HG03354 (cell line): ENCODE data around the gene PSORS1C1.
"Not testable (repeated sequence)": the region's sequence is repeated elsewhere in the genome, so short reads cannot be mapped to it uniquely, and the experiment has no call there.

Experiments
- ATAC-seq: cut with Tn5 transposase; IDR thresholded peaks from one replicate; pipeline ENCODE4 v1.9.1; 2021; ENCODE audit warnings: mild to moderate bottlenecking; ENCODE audit not compliant: unreplicated experiment, poor library complexity, severe bottlenecking

Gene PSORS1C1

GRCh38 chr6:31114541-31114878, at the start of gene PSORS1C1:
TSS of gene PSORS1C1 (plus strand) at chr6:31114800. CDS start at chr6:31129633, 14,833 bp downstream.
- ATAC-seq: no peak

- ATAC-seq: no peak
Observed at GRCh38 chr6:31065556-31065955, 49.0 kb upstream of the PSORS1C1 start.

- not testable (repeated sequence) for ATAC-seq
Observed at GRCh38 chr6:31067028-31067427, 47.6 kb upstream of the PSORS1C1 start.

GRCh38 chr6:31067891-31068668, 46.5 kb upstream of the PSORS1C1 start:
- not testable (repeated sequence) for ATAC-seq

- peak; percentile 72 for ATAC-seq
Observed at GRCh38 chr6:31068669-31069340, 45.8 kb upstream of the PSORS1C1 start.

GRCh38 chr6:31070711-31071197, 43.8 kb upstream of the PSORS1C1 start:
- ATAC-seq: no peak

GRCh38 chr6:31074401-31074800, 40.2 kb upstream of the PSORS1C1 start:
- ATAC-seq: no peak

- ATAC-seq: no peak
Observed at GRCh38 chr6:31075528-31075927, 39.1 kb upstream of the PSORS1C1 start.

- no peak for ATAC-seq
Observed at GRCh38 chr6:31076611-31077010, 38.0 kb upstream of the PSORS1C1 start.

- no peak for ATAC-seq
Observed at GRCh38 chr6:31079656-31080261, 34.8 kb upstream of the PSORS1C1 start.

GRCh38 chr6:31081872-31082271, 32.7 kb upstream of the PSORS1C1 start:
- ATAC-seq: no peak

GRCh38 chr6:31083742-31084354, 30.8 kb upstream of the PSORS1C1 start:
- no peak for ATAC-seq

GRCh38 chr6:31086788-31087440, 27.7 kb upstream of the PSORS1C1 start:
- no peak for ATAC-seq

- ATAC-seq: no peak
Observed at GRCh38 chr6:31087494-31088089, 27.0 kb upstream of the PSORS1C1 start.

- ATAC-seq: no peak
Observed at GRCh38 chr6:31090275-31090972, 24.2 kb upstream of the PSORS1C1 start.

GRCh38 chr6:31090973-31091364, 23.6 kb upstream of the PSORS1C1 start:
- no peak for ATAC-seq

- no peak for ATAC-seq
Observed at GRCh38 chr6:31091680-31092079, 22.9 kb upstream of the PSORS1C1 start.

- ATAC-seq: no peak
Observed at GRCh38 chr6:31092238-31092637, 22.4 kb upstream of the PSORS1C1 start.
